GM21447 (cell line): ENCODE measurements around the gene QSOX2.

Source experiments
- ATAC-seq: cut with Tn5 transposase; IDR thresholded peaks from one replicate; pipeline ENCODE4 v1.9.1; 2021; ENCODE audit not compliant: unreplicated experiment

The QSOX2 gene

DNA sequence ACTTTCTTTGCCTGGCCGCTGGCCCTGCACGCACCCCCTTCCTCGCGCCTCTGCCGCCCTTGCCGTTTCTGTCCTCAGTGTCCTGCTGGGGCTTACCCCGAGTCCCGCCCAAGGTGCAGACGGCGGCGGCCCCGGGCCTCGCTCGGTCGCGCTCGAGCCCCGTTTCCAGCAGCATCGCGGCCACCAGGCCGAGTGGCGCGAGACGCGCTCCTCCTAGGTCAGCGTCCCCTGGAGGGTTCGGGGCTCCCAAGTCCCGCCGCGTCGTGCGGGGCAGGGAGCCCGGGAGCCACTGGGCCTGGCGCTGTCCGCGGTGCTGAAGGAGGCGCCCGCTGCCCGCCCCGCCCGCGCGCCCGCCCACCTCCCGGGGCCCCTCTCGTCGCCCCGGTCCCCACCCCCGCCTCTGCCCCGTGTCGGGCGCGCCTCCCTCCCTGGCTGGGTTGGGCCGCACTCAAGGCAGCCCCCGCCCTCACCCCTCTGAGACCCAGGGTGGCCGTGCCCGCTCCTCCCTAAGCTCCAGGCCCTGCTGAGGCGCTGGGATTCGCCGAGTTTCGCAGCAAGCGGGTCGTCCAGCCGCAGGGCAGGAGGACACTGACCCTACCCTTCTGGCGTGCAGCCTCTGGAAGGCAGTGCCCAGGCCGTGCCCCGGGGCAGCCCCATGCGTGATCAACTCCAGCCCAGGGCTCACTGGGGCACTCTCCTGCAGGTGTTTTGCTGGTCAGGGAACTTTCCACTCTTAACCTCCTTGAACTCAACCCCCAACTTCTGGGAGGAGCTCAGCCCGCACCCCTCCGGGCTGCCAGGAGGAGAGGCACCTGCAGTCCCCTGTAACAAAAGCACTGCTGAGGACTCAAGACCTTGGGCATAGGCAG, 40.5 kb downstream of the QSOX2 start, which contains the start of gene LHX3:
LHX3 (minus strand) TSS at position 291 of the 869 bp plus-strand sequence; CDS start at position 175, 116 bp downstream.
- ATAC-seq: no peak

- ATAC-seq: no peak
Measured at GRCh38 chr9:136204145-136204805, 41.3 kb downstream of the QSOX2 start.

DNA sequence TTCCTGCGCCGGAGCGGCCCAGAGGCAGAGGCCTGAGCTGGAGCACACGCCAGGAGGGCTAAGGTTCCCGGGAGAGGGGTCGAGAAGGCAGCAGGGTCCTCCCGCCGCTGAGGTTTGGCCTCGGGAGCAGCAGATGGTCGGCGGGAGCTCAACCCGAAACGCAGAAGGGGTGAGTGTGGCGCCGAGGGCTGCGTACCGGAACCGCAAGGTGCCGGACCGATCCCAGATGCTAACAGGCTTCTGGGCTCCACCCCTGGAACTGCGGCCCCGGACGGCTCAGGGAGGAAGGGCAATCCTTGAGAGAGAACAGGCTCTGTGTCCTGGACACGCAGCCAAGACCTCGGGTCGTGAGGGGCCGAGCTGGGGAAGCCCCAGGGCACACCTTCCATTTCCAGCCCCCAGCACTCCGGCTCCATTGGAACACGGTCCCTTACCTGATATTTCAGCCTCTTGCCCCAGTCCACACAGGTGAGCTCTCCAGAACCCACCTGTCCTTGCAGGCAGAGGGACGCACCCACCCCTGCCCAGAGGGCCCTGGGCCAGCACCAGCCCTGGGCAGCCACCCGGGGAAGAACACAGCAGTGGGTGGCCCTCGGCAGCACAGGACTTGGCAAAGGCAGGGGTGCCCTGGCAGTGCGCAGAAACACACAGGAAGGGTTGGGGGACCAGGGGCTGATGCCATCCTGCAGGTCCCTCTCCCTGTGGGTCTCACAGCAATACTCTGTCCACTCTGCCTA, 42.0 kb downstream of the QSOX2 start:
- ATAC-seq: no peak

DNA sequence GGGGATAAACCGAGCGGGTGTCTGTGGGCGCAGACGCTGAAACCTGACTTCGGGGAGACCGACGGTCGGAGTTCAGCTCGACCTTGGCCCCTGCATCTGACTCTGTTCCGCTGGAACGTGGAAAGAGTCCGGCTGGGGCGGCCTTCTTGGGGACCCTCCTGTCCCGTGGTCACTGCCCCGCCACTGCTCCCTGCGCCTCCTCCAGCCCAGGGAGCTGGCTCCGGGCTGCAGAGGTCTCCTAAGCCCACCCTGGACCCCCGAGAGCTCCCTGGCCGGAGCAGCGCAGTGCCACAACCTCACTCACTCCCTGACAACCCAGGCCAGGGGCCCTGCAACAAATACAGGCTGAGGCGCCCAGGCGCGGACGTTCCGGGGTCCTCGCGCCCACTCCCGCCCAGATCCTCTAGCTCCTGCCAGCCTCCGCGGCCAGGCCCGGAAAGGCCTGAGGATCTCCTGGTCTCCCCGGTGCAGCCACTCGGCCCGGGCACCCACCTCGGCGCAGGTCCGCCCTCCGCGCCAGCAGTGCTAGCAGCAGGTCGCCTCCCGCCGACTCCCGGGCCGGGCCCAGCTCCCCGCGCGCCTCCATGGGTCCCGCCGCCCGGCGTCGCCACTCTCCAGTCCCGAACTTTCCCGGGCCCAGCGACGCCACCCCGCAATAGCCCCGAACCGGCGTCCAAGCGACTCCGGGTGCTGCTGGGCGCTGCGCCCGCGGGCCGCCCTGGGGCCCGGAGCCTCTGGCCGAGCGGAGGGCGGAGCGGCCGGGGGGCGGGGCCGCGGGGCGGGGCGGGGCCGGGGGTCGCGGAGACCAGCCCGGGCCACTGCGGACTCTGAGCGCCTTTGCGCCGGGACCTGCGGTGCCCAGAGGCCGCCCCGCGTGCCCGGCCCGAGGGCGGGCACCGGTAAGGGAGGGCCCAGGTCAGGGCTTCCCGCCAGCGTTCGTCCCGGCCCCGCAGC, 42.9 kb downstream of the QSOX2 start:
- no peak for ATAC-seq

GRCh38 chr9:136201609-136202453, 43.8 kb downstream of the QSOX2 start:
- no peak for ATAC-seq

- no peak for ATAC-seq
Measured at GRCh38 chr9:136201174-136201573, 44.4 kb downstream of the QSOX2 start.

- ATAC-seq: no peak
Measured at GRCh38 chr9:136200424-136200823, 45.2 kb downstream of the QSOX2 start.

- no peak for ATAC-seq
Measured at GRCh38 chr9:136199391-136200288, 46.0 kb downstream of the QSOX2 start.

DNA sequence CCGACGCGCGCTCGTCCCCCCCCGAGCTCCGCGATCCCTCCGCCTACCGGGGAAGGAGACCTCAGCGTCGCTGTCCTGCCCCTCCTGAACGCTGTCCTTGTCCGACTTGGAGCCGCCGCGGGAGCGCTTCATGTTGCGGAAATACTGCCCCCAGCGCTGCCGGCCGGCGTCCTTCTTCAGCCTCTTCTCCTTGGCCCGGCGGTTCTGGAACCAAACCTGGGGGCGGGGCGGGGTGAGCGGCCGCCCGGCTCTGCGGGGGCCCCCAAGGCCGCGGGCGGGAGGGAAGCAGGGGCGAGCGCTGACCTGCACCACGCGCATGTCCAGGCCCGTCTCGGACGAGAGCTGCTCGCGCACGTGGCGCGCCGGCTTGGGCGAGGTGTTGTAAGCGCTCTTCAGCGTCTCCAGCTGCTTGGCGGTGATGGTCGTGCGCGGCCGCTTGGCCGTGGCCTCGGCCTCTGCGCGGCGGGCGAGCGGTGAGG, 47.0 kb downstream of the QSOX2 start:
- ATAC-seq: no peak

- no peak for ATAC-seq
Measured at GRCh38 chr9:136197930-136198604, 47.5 kb downstream of the QSOX2 start.

GRCh38 chr9:136197084-136197875, 48.3 kb downstream of the QSOX2 start:
- ATAC-seq: no peak

DNA sequence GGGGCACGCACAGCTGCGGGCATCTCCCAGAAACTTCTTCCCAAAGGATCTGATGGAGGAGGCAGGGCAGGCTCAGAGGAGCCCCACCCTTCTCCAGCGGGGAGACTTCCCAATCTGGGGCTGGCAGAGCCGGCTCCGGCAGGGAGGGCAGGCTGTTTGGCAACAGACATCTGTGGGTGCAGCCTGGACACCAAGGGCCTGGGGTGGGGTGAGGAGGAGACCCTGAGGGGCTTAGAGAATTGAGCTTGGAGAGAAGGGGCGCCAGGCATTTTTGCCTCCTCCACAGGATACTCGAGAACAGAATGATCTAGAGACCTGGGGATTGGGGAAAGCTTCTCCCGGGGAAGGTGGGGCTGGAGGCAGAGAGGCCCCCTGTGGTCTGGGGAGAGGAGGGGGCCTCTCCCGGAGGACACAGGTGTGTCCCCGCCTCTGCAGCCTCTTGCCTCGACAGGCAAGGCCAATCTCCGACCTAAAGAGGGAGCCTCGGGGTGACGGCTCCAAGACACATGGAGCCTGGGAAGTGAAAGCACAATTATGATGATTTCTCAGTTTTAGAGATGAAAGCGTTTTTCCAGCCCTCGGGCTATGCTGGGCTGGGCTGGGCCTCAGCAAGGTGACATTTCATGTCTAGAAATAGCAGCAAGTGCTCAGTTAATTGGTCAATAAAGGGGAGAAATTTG, 49.1 kb downstream of the QSOX2 start:
- no peak for ATAC-seq

GRCh38 chr9:136194540-136194939, 51.1 kb downstream of the QSOX2 start:
- no peak for ATAC-seq

DNA sequence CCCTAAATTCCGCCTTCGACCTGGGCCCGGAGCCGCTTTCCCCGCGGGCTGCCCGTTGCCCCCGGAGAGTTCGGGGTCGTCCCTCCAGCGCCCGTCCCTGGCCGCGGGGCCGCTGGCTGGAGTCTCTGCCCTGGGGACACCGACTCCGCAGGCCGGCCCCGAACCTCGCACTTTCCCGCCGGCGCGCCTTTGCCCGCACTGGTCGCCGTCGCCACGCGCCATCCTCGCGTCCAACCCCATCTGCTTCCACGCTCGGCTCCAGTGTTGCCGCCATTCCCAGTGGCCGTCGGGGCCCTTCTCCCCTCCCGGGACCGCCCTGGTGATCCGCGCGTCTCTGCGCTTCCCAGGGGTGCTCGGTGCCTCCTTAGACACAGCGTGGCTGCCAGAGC, 51.7 kb downstream of the QSOX2 start:
- no peak for ATAC-seq

DNA sequence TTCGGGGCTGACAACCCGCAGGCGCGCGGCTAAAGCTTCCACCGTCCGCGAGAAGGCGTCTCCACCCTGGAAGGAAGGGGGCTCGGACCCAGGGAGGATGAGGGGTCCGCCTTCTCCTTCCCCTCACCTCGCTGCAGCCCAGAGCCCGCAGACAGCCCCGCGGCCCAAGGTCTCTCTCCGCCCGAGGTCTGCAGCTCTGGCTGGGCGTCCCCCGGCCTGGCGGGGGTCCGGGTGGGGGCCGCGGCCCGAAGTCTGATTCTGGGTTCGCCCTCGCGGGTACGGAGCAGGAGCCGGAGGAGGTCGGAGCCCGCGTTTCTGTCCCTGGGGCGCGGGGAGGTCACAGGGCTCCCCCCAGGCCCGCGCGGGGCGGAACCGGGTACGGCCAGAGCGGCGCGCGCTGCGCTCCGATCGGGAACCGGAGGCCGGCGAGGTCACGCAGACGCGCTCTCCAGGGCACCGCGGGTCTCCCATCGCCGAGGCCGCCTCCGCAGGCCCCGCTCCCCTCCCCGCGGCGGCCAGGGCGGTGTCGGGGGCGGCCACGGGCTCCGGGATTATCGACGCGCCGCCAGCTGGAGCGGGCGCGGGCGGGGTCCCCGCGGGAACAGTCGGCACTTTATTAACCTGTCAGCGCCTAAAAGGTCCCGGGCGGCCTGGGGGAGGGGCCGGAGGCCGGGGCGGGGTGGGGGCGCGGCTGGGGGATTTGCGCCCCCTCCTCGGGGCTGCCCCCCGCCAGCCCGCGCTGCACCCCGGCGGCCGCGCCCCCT, 52.3 kb downstream of the QSOX2 start:
- ATAC-seq: no peak
